Suprapubic skin (tissue), 4 donors: ENCODE data around the gene RBM8A. TPM values are rescaled to one million over a fixed set of nuclear protein-coding genes. Genes with fewer than 3 reads are reported as not detected.
A peak's percentile ranks its signal among the peaks of the same experiment; 100 is the strongest.

Experiments used
- DNase-seq, 2 donors: peaks; one replicate each; pipeline ENCODE4 v3.0.0-alpha.2; 2019; ENCODE audit warnings: low spot score in 2 of 2
- H3K27ac ChIP-seq: fragments of 200-600 bp; sonication (generic); one replicate; pipeline ENCODE4 v1.5.1; 2019
- H3K27me3 ChIP-seq: fragments of 200-600 bp; sonication (generic); one replicate; pipeline ENCODE4 v1.5.1; 2019
- H3K36me3 ChIP-seq: fragments of 200-600 bp; sonication (generic); one replicate; pipeline ENCODE4 v1.5.1; 2019
- H3K4me1 ChIP-seq: fragments of 200-600 bp; sonication (generic); one replicate; pipeline ENCODE4 v1.5.1; 2019
- H3K4me3 ChIP-seq: fragments of 200-600 bp; sonication (generic); one replicate; pipeline ENCODE4 v1.5.1; 2019; ENCODE audit warnings: mild to moderate bottlenecking
- H3K9me3 ChIP-seq: fragments of 200-600 bp; sonication (generic); one replicate; pipeline ENCODE4 v1.5.1; 2019
- EP300 ChIP-seq: sonication (generic); formaldehyde crosslinking; IDR thresholded peaks from one replicate; pipeline ENCODE4 v1.6.1; 2017; ENCODE audit warnings: antibody characterized with exemption
- POLR2A ChIP-seq, 2 donors: fragments of 450-650 bp; IDR thresholded peaks; one replicate each; pipeline ENCODE4 v1.6.1; 2017; ENCODE audit warnings: antibody characterized with exemption in 2 of 2, mild to moderate bottlenecking in 2 of 2, moderate library complexity in 2 of 2
- POLR2AphosphoS5 ChIP-seq, 3 donors: sonication (generic); formaldehyde crosslinking; IDR thresholded peaks; one replicate each; pipeline ENCODE4 v1.6.1; 2017; ENCODE audit warnings: antibody characterized with exemption in 3 of 3
- WGBS: methylation state at CpG from one replicate; pipeline ENCODE4 v1.1.5; 2018; 5-methylcytosine and 5-hydroxymethylcytosine counted together
- total RNA-seq, 4 donors: library from RNA; depleted of rRNA; stranded (reverse); fragments of >200 nt; gene quantifications; one replicate each; pipeline ENCODE4 v1.1.0, GENCODE V29; 2016
- TF ChIP-seq, protein P1 (sequence below), 2 donors: fragments of 200-600 bp in 1 of 2; fragments of 450-650 bp in 1 of 2; sonication (generic) in 1 of 2; IDR thresholded peaks; one replicate each; pipeline ENCODE4 v1.5.1; 2016 to 2019; ENCODE audit warnings: antibody characterized with exemption in 2 of 2, mild to moderate bottlenecking in 1 of 2, moderate library complexity in 1 of 2

Gene RBM8A
- total RNA-seq, 4 donors from 2014 or later, result 92.2 to 186 (median 134) TPM

DNA sequence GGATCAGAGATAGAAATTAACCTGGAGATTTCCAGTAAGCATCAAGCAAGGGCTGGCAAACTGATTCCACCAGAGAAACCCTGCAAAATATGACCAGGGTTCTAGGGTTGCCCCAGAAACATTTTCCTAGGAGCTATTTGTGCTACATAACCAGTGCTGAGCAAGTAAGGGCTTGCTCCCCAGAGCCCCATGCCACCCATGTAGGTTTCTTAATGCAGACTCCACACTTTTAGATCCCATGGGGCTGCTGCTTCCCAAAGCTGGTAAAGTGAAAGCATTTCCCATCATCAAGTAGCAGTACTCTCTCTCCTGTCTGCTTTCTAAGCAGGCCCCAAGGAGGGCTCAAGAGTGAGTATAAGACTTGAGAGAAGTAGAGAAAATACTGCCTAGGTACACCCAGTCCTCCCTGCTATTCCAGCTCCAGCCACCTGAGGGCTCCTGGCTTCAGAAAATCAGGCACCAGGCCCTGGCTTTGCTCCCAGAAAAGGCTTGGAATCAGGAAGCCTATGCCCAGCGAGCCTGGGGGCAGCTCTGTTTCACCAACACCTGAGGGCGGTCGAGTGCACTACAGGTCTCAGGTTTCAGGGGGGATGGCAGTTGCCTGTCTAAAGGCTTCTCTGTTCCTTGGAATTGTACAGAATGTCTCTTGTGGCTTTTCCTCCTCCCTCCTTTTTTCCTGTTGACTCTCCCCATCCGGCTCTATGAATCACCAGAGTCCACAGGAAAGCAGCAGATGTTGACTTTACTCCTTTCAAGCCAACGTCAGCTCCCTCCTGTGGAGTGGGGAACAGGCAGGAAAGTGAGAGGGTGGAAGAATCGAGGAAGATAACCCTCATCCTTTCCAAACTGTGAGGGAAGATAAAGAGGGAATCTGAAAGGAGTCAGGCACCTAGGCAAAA is 35.4 kb downstream of the RBM8A start:
- no peaks in the 10 kb centered on the region for H3K9me3 ChIP-seq
- peak overlapping the region; percentile 28 for H3K4me3 ChIP-seq
- WGBS, result 3% methylated on average over 6 of the region's 6 CpGs
- peak; percentile 95 to 96 for DNase-seq
- H3K27me3 ChIP-seq, result no peaks in the 10 kb centered on the region
- H3K4me1 ChIP-seq, result peaks cover 36% of the 10 kb centered on the region
- no peak for TF ChIP-seq POLR2A (IDR thresholded peaks at IDR 0.05)
- TF ChIP-seq, protein P1, sequence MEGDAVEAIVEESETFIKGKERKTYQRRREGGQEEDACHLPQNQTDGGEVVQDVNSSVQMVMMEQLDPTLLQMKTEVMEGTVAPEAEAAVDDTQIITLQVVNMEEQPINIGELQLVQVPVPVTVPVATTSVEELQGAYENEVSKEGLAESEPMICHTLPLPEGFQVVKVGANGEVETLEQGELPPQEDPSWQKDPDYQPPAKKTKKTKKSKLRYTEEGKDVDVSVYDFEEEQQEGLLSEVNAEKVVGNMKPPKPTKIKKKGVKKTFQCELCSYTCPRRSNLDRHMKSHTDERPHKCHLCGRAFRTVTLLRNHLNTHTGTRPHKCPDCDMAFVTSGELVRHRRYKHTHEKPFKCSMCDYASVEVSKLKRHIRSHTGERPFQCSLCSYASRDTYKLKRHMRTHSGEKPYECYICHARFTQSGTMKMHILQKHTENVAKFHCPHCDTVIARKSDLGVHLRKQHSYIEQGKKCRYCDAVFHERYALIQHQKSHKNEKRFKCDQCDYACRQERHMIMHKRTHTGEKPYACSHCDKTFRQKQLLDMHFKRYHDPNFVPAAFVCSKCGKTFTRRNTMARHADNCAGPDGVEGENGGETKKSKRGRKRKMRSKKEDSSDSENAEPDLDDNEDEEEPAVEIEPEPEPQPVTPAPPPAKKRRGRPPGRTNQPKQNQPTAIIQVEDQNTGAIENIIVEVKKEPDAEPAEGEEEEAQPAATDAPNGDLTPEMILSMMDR (IDR thresholded peaks at IDR 0.05), result peak; percentile 85 to 93
- no peak for TF ChIP-seq EP300
- peak in 1 of 3 donors; percentile 71 for TF ChIP-seq POLR2AphosphoS5 (IDR thresholded peaks at IDR 0.05)
- no peaks in the 10 kb centered on the region for H3K36me3 ChIP-seq
- peak overlapping the region; percentile 92 for H3K27ac ChIP-seq

DNA sequence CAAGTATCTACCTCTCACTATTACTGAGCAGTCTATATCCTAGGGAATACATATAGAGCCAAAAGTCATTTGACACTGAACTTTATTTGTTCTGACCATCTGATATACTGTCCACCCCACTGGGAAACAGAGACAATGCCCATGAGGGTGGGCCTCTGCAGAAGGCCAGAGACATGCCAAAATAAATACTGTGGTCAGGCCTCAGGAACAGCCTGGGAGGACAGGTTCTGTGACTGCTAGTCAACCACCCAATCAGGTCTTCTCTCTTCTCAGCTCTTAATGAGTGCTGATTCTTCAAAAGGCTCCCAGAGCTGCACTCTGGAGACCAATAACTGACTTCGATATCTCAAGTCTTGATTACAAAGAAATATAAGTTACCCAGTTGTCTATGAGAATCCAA is 36.1 kb downstream of the RBM8A start:
- Histone ChIP-seq H3K4me1 (peaks cover 40% of the 10 kb centered on the region), H3K9me3 (no peaks in the 10 kb centered on the region), H3K27me3 (no peaks in the 10 kb centered on the region), H3K4me3 (peak overlapping the region; percentile 28), H3K27ac (peak overlapping the region; percentile 92), H3K36me3 (no peaks in the 10 kb centered on the region)
- 25% methylated on average over 1 of the region's 1 CpG for WGBS
- no peak for TF ChIP-seq POLR2AphosphoS5 (IDR thresholded peaks at IDR 0.05)
- TF ChIP-seq EP300, result no peak
- no peak for TF ChIP-seq POLR2A (IDR thresholded peaks at IDR 0.05)
- TF ChIP-seq, protein P1 (IDR thresholded peaks at IDR 0.05), result no peak
- DNase-seq, result no peak

DNA sequence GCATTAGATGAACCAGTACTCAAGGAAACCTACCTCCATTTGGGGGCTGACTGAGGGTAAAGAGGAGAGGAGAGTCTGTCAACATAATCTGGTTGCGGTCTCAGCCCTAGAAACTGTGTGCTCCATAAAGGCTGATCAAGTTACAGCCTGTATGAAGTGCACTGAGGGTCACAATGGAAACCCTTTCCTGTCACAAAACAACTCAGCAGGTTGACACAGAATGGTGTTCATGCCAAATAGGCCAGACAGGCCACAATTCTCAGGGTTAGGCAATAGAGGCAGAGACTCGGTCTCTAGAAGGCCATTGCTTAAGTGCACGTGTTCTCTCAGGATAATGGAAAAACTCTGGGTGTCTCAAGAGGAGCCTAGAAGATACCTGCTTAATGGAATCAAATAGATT is 37.6 kb downstream of the RBM8A start:
- 94% methylated on average over 3 of the region's 3 CpGs for WGBS
- TF ChIP-seq POLR2AphosphoS5 (IDR thresholded peaks at IDR 0.05), result no peak
- TF ChIP-seq, protein P1 (IDR thresholded peaks at IDR 0.05), result no peak
- no peak for TF ChIP-seq POLR2A (IDR thresholded peaks at IDR 0.05)
- TF ChIP-seq EP300, result no peak
- Histone ChIP-seq H3K4me3 (no peak overlapping the region), H3K9me3 (no peaks in the 10 kb centered on the region), H3K4me1 (peaks cover 52% of the 10 kb centered on the region), H3K27me3 (no peaks in the 10 kb centered on the region), H3K27ac (peak overlapping the region; percentile 92), H3K36me3 (no peaks in the 10 kb centered on the region)
- no peak for DNase-seq

DNA sequence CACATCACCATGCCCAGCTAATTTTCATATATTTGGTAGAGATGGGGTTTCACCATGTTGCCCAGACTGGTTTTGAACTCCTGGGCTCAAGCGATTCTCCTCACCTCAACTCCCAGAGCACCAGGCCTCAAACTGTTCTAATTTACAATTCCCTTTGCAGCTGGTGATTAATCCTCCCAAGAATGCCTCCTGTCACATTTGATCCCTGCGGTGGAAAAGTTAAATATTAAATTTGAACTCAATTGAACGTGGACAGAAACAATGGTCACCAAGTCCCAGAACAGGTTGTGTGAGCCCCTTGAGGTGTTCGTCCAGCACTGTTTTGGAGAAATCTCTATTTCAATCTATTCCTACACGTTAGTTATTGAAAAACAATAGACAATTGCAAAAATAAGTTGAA is 39.7 kb downstream of the RBM8A start:
- Histone ChIP-seq H3K27me3 (no peaks in the 10 kb centered on the region), H3K36me3 (no peaks in the 10 kb centered on the region), H3K27ac (no peak overlapping the region), H3K9me3 (no peaks in the 10 kb centered on the region), H3K4me1 (peaks cover 52% of the 10 kb centered on the region), H3K4me3 (no peak overlapping the region)
- no peak for DNase-seq
- WGBS, result 81% methylated on average over 5 of the region's 5 CpGs
- no peak for TF ChIP-seq POLR2AphosphoS5 (IDR thresholded peaks at IDR 0.05)
- no peak for TF ChIP-seq EP300
- no peak for TF ChIP-seq POLR2A (IDR thresholded peaks at IDR 0.05)
- TF ChIP-seq, protein P1 (IDR thresholded peaks at IDR 0.05), result no peak

DNA sequence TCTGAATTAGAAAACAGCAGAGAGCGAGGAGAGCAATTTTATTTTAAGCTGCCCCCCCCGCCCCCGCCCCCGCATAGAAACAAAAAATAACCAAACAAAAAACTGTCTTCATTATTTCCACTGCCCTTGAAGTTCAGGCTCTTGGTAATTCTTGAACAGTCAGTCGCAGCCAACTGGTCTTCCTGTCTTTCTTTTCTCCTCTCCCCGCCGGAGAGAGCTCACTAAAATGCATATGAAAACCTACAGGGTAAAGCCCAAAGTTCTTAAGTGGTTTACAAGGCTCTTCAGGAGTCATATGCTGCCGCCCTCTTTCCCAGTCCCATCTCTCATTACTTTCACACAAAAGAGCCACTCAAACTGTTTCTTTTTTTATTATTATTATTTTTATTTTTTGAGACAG is 40.5 kb downstream of the RBM8A start:
- no peak for TF ChIP-seq POLR2AphosphoS5 (IDR thresholded peaks at IDR 0.05)
- no peak for TF ChIP-seq EP300
- TF ChIP-seq POLR2A (IDR thresholded peaks at IDR 0.05), result no peak
- TF ChIP-seq, protein P1 (IDR thresholded peaks at IDR 0.05), result no peak
- Histone ChIP-seq H3K27ac (no peak overlapping the region), H3K4me1 (peaks cover 44% of the 10 kb centered on the region), H3K27me3 (no peaks in the 10 kb centered on the region), H3K4me3 (no peak overlapping the region), H3K36me3 (no peaks in the 10 kb centered on the region), H3K9me3 (no peaks in the 10 kb centered on the region)
- DNase-seq, result no peak
- 79% methylated on average over 8 of the region's 8 CpGs for WGBS
